GM20431 (cell line): ENCODE results near the gene NHP2.
"Not testable (repeated sequence)": the region's sequence is repeated elsewhere in the genome, so short reads cannot be mapped to it uniquely, and the experiment has no call there.

Experiments used
- in situ Hi-C: fragments of 300-500 bp; cut with MseI, MboI; formaldehyde crosslinking; loops from one replicate; pipeline ENCODE4 v1.15.0; 2020; ENCODE audit warnings: low sequenced_read_pairs; ENCODE audit not compliant: unreplicated experiment

Gene NHP2

DNA sequence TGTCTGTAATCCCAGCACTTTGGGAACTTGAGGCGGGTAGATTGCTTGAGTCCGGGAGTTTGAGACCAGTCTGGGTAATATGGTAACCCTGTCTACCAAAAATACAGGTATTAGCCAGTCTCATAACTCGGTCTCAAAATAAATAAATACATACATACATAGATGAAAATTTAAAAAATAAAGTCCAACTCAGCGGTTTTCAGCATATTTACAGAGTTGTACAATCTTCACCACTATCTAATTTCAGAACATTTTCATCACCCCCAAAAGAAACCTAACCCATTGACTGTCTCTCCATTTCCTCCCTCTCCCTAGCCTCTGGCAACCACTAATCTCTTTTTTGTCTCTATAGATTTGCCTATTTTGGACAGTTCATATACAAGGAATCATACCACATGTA, 12.1 kb downstream of the NHP2 start:
- in situ Hi-C loops: loop anchor here (10.0 kb wide), 1 partner anchor 67 kb away; no protein-coding TSS in a partner anchor

DNA sequence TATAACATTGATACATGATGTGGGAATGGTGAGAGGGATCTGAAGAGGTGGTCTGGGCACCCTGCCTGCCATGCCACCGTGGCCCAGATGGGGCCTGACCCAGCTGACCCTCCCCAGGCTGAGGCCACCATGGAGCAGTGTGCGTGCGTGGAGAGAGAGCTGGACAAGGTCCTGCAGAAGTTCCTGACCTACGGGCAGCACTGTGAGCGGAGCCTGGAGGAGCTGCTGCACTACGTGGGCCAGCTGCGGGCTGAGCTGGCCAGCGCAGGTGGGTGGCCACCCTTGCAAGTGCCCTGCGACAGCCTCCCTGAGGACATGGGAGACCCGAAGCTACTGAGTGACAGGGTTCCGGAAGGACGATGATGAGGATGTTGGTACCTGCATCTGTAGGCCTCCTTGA, 15.7 kb downstream of the NHP2 start:
- in situ Hi-C loops: no loop called here

DNA sequence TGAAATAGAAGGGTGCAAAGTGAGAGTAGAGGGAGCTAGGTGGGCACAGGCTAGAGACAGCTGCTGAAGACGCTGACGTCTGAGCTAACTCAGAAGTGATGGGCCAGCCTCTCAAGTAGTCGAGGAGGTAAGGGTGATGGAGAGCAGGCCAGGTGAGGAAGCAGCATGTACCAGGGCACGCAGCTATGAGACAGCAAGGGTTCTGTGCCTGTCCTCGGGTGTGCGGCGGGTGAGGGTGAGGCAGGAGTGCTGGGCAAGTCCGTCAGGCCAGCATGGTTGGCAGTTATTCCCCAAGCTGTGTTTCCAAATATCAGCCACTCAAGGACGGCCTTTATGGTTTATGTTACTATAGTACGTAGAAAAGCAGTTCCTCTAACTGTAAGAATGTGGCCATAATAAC, 16.7 kb downstream of the NHP2 start:
- in situ Hi-C loops: no loop called here

DNA sequence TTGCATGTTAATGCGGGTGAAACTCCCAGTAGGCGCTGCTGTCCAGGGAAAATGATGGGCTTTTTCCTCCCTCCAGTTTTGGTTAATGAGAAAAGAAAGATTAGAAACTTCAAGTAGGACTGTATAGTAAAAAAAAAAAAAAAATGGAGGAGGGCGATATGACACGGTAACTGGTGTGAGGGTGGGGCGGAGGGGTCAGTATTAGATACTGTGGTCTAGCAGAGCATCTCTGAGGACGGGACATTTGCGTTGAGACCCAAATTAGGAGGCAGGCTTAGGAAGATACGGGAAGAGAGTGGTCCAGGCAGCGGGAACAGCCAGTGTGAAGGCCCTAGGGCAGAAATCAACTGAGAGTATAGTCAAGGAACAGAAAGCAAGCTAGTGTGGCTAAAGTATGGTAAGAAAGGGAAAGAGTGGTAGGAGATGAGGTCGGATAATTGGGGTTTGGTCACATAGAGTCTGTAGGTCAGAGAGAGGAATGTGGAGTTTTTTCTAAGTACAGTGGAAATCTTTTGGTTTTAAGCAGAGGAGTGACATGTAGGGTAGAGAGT, 22.2 kb downstream of the NHP2 start:
- in situ Hi-C loops: no loop called here

DNA sequence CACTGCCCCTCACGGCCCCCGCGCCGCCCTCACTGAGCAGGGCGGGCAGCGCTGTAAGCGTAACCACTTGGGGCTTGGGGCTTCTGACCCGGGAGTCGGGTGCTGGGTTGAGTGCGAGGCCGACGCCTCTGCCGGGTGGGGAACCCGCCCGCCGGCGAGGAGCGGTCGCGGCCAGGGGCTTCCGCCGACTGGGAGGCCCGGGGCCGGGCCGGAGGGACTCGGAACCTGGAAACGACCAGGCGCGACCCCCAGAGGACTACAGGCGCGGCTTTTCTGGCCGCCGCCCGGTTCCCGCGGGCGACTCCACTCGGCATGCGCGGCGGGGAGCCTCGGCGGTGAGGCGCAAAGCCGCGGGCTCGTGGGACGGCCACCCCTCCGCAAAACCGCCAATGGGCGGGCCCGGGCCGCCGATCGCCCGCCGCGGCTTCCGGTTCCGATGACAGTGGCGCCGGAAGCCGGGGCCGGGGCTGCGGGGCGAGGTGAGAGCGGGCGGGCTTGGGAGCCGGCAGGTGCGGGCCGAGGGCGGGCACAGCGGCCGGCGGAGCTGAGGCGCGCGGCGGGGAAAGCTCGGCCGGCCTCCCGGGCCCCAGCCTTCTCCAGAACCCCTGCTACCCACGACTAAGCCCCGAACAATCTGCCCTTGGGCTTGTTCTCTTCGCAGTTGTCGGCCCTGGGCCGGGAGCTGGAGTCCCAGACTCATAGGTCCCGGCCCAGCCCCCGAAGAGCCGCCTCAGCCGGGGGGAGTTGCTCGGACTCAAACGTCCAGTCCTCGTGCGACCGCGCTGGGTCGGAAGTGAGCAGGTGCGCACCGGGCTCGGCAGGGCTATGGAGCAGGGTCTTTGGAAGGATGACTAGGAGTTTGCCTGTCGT, 22.9 kb downstream of the NHP2 start, which contains the start of gene RMND5B:
Gene RMND5B, plus strand, starts transcription at position 439 of the 870 bp plus-strand sequence. CDS start 7,106 bp downstream, outside the sequence.
- in situ Hi-C loops: no loop called here

DNA sequence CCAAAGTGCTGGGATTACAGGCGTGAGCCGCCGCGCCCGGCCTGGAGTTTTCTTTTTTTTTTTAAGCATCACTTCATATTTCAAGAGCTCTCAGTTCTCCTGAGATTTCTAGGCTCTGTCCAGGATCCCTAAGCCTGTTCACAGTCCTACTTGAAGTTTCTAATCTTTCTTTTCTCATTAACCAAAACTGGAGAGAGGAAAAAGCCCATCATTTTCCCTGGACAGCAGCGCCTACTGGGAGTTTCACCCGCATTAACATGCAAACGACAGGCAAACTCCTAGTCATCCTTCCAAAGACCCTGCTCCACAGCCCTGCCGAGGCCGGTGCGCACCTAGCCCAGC, 23.5 kb downstream of the NHP2 start:
- in situ Hi-C loops: not testable (repeated sequence)

DNA sequence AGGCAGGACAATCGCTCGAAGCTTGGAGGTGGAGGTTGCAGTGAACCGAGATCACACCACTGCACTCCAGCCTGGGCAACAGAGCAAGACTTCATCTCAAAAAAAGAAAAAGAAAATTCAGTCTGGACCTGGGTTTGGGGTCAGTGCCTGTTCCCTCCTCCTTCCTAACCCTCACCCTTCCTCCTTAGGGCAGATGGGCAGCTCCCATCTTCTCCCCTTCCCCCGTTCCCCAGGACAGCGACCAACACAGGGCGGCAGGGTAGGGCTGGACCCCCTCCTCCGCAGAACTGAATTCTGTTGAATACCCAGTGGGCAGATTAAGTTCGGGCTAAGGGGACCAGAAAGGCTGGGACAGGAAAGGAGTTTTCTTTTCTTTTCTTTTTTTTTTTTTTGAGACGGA, 24.4 kb downstream of the NHP2 start:
- in situ Hi-C loops: no loop called here

DNA sequence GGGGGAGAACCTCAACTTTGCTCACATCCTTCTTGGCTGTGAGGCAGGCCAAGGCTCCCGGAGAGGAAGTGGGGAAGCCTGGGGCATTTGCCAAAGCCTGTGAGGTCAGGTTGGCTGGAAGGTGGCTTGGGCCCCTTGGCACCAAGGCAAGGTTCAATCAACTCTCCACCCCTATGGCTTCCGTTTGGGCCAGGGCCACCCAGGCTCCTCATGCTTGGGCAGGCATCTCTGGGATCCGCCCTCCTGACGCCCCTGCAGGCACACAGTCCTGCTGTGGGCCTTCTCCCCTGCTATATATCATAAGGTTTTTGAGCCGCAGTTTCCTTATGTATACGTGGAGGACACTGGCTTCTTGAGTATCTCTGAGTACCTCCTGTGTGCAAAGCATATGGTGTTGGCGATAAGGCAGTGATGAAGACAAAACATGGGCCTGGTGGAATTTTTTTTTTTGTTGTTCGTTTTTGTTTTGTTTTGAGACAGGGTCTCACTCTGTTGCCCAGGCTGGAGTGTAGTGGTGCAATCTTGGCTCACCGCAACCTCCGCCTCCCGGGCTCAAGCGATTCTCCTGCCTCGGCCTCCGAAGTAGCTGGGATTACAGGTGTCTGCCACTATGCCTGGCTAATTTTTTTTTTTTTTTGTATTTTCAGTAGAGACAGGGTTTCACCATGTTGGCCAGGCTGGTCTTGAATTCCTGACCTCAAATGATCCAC, 26.2 kb downstream of the NHP2 start:
- in situ Hi-C loops: not testable (repeated sequence)

DNA sequence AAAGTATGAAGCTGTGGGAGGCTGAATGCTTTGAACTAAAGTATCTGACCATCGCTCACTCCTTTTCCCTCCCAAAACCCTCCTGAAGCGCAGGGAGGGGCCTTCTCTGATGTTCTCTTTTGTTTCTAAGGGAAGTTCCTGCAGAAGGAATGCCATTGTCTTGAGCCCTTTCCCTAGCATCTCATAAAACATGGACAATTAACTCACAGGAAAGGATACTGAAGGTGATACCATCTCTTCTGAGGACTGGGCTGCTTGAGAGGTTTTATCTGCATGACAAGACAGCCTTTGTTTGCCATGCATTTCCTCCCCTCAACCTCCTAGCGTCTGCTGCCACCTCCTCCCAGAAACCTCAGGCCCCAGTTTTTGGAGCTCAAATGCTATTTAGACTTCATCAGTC, 27.1 kb downstream of the NHP2 start:
- in situ Hi-C loops: no loop called here

DNA sequence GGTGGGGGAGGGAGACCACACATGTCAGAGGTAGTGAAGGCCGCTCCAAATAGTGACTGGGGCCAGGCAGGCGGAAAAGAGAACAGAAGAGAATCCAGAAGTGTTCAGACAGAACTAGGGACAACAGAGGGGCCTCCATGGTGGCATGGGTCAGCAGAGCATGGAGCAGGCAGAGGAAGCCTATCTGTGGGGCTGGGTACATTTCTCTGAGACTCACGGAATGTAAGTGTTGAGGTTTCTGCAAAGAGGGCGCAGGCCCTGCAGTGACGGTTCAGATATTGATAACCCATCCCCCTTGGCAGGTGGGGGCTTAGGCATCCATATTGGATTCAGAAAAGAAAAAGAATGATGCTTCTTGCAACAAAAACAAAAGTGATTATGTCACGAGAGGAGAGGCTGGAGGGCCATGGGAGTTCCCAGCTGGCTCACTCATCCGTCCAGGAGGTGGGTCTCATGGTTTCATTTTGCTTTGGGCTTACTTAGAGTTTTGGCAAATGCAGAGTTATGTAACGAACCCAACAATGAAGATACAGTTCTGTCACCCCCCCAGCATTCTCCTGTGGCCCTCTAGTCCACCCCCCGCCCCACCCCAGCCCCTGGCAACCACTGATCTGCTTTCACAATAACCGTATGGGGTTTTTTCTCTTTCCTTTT, 28.3 kb downstream of the NHP2 start:
- in situ Hi-C loops: no loop called here

DNA sequence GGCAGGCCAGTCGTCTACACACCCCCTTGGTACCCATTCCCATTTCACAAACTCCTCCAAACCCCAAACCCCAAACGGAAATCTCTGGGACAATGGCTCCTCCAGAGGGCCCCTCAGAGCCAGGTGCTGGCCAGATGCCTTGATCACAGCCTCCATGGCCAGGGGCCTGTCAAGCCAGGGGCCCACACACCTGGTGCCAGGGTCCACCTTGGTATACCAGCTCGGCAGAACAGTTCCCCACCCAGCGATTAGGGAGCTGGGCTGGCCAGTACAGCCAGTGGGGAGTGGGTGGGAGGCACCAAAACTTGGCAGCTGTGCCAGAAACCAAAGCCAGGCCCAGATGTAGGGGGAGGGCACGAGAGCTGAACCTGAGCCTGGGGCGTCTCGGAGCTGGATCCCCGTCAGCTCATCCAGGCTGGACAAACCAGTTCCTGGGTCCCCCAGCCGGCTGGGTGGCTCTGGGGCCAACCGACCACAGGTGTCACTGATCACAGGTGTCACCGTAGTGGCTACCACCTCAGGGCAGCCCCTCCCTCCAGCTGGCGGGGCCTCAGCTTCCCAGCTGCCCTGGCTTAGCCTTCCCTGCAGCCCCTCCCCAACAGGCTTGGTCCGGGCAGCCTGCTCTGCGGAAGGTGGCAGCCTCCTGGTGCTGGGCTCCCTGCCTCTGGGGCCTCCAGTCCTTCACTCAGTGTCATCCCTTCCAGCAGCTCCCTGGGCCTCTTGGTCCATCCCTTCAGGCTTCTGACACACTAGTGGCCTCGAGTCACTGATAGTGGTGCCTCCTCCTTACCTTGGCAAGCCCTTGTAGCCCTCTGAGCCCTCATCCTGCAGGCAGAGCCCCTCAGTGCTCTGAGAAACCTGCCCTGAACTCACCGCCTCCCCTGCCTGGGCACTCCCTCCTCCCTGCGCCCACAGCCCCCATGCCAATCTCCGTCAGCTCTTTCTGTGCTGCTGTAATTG, 29.4 kb downstream of the NHP2 start:
- in situ Hi-C loops: no loop called here

DNA sequence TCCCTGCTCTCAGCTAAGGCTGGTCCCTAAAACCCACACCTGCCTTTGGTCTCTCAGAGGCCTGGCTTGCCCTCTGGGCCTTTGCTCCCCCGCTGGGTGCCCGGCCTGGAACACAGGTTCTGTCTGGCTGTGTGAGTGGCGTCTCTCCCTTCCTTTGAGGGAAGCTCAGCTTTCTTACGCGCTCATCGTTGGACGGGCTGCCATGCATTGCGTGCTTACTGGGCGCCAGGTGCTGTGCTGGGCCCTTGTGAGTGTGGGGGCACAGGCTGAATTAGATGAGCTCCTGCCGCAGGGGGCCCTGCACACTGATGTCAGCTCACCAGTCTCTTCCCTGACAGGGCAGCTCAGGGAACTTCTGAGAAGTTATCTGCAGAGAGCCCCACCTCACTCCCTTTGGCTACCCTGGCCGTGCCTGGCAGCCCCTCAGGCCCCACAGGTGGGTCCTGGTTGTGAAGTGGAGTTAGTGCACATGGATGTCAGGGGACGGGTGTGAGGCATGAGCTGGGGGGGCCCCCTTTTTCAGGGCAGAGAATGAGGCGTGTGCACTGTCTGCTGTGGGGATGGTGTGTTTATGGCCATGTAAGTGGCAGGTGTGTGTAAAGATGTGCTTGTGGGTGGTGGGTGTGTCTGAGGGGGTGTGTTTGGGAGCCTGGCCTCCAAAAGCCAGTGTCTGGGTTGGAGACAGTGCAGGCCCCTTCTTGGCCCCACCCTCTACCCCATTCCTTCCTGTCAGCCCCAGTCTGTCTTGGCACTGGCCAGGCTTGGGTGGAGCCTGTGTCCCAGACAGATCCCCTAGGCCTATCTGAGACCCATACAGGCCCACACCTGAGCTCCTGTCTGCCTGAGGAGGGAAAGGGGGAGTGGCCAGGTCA, 30.4 kb downstream of the NHP2 start:
- in situ Hi-C loops: no loop called here

DNA sequence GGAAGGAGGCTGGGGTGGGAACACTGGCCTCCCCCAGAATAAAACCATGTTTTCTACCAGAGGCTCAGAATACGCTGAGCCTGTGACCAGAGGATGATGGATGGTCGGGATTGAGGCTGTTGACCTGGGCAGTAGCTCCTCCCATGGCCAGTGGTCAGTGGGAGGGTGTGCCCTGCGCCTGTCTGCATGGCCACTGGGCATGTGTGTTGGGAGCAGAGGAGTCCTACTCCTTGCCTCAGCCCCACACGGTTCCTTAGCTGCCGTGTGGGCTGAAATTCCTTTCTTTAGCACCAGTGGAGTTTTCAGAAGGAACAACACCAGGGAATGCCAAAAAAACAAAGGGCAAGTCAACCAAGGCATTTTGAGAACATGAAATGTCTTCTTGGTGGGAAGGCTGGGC, 31.3 kb downstream of the NHP2 start:
- in situ Hi-C loops: no loop called here

DNA sequence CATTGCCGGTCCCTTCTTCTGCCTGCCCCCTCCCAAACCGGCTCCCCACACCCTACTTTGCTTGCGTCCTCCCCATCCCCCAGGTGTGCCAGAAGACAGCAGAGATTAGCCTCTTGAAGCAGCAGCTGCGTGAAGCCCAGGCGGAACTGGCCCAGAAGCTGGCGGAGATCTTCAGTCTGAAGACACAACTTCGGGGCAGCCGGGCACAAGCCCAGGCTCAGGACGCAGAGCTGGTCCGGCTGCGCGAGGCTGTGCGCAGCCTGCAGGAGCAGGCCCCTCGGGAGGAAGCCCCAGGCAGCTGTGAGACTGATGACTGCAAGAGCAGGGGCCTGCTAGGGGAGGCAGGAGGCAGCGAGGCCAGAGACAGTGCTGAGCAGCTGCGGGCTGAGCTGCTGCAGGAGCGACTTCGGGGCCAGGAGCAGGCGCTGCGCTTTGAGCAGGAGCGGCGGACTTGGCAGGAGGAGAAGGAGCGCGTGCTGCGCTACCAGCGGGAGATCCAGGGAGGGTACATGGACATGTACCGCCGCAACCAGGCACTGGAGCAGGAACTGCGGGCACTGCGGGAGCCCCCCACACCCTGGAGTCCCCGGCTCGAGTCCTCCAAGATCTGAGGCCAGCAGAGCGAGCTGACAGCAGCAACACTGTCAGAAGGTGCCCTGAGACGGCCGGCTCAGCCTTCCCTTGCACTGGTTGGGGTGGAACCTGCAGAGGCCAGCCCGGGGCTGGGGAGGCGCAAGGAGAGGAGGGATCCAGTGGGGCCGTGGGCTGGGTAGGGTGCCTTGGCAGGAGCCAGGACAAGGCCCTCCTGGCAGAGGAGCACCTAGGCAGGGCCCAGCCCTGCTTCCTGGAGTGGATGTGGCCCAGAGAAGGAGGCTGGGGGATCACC, 32.1 kb downstream of the NHP2 start:
- in situ Hi-C loops: no loop called here

DNA sequence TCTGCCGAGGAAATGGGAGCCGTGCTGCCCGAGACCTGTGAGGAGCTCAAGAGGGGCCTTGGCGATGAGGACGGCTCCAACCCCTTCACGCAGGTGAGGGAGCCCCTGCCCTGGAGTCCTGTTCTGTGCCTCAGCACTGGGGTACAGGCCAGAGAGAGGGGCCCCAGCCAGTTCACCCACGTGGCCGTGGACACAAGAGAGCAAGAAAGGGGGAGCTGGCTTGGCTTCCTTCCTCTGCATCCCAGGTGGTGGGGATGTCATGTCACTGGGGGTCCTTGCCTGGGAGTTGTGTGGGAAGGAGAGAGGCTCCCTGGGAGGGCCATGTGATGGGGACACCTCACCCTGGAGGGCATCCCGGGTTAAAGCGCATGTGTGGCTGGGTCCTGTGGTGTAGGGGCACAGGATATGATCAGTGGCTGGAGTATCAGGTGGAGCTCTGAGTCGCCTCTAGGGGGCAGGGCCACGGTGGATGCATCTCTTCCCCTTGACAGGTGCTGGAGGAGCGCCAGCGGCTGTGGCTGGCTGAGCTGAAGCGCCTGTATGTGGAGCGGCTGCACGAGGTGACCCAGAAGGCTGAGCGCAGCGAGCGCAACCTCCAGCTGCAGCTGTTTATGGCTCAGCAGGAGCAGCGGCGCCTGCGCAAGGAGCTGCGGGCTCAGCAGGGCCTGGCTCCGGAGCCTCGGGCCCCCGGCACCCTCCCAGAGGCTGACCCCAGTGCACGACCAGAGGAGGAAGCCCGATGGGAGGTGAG, 32.9 kb downstream of the NHP2 start:
- in situ Hi-C loops: no loop called here

DNA sequence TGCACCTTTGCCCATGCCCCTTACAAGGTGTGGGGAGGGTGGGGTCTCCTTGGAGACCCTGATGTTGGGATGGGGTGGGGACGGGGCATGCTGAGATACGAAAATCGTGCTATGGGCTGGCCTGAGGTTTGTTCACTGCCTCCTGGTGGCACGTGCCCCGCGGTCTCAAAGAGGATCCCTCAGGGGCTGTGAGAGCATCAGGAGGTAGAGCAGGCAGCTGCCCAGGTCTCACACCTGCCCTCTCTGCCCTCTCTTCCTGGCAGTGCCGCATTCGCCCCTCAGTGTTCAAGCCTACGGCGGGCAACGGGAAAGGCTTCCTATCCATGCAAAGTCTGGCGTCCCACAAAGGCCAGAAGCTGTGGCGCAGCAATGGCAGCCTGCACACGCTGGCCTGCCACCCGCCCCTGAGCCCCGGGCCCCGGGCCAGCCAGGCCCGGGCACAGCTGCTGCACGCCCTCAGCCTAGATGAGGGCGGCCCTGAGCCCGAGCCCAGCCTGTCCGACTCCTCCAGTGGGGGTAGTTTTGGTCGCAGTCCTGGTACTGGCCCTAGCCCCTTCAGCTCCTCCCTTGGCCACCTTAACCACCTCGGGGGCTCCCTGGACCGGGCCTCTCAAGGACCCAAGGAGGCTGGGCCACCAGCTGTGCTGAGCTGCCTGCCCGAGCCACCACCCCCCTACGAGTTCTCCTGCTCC, 33.6 kb downstream of the NHP2 start:
- in situ Hi-C loops: no loop called here
